Dedifferentiated amniotic fluid mesenchymal stem cell (primary cell): ENCODE results near the gene AICDA.
A peak's percentile ranks its signal among the peaks of the same experiment; 100 is the strongest.
"Not testable (repeated sequence)": the region's sequence is repeated elsewhere in the genome, so short reads cannot be mapped to it uniquely, and the experiment has no call there.

Experiments
- DNase-seq: peaks from one replicate; pipeline ENCODE4 v3.0.0-alpha.2; 2016; ENCODE audit errors: extremely low spot score

AICDA gene

DNA sequence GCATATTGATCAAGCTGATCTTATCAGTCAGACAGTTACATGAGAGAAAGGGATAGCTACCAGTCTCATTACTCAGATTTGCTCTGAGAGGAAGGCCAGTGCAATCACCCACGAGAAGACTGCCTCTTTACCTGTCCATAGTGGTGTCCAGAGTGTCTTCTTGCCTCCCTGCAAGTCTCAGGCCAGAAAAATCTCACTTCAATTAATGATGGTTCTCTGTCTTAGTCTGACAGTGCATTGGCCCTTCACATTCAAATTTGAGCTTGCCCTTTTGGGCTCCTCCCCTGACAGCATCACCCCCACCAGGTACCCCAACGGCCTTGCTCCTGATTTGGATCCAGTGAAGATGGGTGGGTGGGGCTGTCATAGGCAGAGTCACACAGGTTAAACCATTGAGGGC lies at the start of gene AICDA:
AICDA (minus strand) TSS at position 231 of the 400 bp plus-strand sequence; CDS start at position 139, 92 bp downstream.
- no peak for DNase-seq

GRCh38 chr12:8661751-8662150 lies 49.1 kb upstream of the AICDA start:
- no peak for DNase-seq

GRCh38 chr12:8661016-8661415 lies 48.4 kb upstream of the AICDA start:
- no peak for DNase-seq

DNA sequence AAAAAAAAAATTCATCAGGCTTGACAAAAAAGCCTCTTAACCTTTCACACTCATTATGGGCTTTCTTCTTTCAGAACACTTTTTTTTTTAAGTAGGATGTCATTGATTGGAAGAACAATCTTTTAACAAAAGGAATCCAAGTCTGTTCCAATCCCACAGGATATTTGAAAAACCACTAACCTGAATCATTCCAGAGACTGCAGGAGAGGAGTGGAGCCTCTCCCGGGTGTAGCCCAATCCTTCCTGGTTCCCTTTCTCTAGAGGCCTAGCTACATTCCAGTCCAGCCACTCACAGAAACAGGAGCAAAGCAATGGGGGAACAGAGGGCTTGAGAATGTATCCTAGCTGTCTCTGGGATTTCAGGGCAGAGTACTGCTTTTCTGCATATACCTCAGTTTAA lies 45.7 kb upstream of the AICDA start:
- DNase-seq, result peak; percentile 59

- no peak for DNase-seq
Observed at GRCh38 chr12:8655421-8655820, 42.8 kb upstream of the AICDA start.

GRCh38 chr12:8648576-8649205 lies 36.0 kb upstream of the AICDA start:
- no peak for DNase-seq

DNA sequence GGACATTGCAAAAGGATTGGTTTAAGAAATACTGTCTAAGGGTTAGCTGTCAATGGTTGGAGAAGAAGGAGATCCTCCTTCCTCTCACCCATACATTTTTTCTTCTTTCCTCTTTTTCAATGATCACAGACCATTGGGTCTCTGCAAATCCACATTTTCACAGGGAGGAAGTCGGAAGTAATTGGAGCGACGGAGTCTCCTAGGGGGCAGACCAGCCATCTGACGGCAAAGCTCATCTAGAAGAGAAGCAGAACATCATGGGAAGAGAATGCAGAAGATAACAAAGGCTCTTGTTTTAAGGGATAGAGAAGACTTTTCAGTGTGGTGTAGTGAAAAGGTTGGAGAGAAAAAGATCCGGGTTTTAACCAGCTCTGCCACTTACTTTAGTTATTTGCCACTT lies 35.3 kb upstream of the AICDA start:
- no peak for DNase-seq

- DNase-seq, result no peak
Observed at GRCh38 chr12:8644345-8645248, 31.9 kb upstream of the AICDA start.

GRCh38 chr12:8642775-8643174 lies 30.1 kb upstream of the AICDA start:
- DNase-seq, result no peak

DNA sequence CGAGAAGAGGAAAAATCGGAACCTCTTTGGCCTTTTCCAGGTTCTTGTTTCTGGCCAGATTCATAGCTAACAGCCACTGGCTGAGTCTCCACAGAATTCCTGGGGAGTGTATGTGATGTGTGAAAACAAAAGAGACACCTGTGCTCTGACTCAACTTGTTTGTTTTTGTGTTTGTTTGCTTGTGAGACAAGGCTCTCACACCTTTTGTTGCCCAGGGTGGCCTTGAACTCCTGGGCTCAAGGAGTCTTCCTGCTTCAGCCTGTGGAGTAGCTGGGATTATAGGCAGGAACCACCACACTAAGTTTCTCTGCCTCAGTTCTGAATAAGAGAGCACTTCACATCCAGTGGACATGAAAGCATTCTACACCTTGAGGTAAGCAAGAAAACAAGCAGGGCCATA lies 27.3 kb upstream of the AICDA start:
- no peak for DNase-seq

DNA sequence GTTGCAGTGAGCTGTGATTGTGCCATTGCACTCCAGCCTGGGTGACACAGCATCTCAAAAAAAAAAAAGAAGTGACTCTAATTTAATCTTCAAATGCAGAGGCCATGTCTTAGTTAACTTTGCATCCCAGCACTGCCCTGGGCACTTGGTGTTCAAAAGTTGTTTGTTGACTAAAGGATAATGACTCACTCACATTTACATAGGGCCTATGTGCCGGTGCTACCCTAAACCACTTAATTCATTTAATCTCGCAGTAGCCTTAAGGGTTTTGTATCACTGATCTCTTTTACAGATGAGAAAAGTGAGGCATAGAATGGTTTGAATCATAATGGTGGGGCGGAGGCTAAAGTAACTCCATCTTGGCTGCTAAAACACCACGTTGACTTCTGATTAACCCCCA lies 26.3 kb upstream of the AICDA start:
- no peak for DNase-seq

GRCh38 chr12:8637666-8638065 lies 25.0 kb upstream of the AICDA start:
- DNase-seq, result no peak

- DNase-seq, result no peak
Observed at GRCh38 chr12:8637244-8637643, 24.6 kb upstream of the AICDA start.

- DNase-seq, result no peak
Observed at GRCh38 chr12:8636581-8636980, 23.9 kb upstream of the AICDA start.

DNA sequence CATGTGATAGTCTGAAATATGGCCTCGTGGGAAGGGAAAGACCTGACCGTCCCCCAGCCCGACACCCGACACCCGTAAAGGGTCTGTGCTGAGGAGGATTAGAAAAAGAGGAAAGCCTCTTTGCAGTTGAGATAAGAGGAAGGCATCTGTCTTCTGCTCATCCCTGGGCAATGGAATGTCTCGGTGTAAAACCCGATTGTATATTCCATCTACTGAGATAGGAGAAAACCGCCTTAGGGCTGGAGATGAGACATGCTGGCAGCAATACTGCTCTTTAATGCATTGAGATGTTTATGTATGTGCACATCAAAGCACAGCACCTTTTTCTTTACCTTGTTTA lies 23.3 kb upstream of the AICDA start:
- DNase-seq, result not testable (repeated sequence)

GRCh38 chr12:8635342-8636006 lies 22.8 kb upstream of the AICDA start:
- not testable (repeated sequence) for DNase-seq

DNA sequence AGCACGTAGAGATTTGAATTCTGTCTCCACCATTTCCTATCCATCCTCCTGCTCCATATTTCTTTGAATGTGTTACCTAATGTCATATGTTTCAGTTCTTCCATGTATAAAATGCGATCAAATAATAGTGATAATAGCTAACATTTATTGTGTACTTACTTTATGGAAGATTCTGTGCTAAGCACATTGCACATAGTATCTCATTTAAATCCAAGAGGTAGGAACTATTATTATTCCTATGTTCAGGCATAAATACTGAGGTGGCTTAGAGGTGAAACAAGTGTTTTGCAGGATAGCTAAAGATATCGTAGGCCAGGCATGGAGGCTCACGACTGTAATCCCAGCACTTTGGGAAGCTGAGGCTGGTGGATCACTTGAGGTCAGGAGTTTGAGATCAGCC lies 17.5 kb upstream of the AICDA start:
- no peak for DNase-seq

DNA sequence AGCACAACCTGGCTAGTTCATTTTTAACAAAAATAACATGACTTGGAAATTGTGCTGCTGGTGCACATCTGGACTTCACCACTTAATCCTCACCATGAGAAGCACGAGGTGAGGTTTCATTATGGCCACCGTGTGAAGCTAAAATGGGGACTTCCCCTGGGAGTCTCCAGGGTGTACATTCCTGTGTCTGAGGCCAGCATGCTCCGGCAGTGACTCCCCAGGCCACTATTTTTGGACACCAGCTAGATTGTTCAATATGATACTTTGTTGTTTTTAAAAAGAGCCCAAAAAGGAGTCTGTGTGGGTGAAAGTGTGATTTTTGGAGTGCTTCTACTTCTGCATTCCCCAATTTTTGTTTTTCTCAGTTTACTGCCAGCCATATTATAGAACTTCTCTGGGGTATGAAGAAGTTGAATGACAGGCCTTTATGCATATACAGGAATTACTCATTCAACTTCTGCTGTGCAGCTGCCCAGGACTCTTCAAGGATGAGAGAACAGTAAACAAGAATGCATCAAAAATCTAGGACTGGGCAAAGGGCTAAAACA lies 16.9 kb upstream of the AICDA start:
- DNase-seq, result no peak

- DNase-seq, result no peak
Observed at GRCh38 chr12:8628731-8629130, 16.1 kb upstream of the AICDA start.

- DNase-seq, result not testable (repeated sequence)
Observed at GRCh38 chr12:8624750-8625149, 12.1 kb upstream of the AICDA start.

GRCh38 chr12:8622646-8623045 lies 10.0 kb upstream of the AICDA start:
- DNase-seq, result no peak

DNA sequence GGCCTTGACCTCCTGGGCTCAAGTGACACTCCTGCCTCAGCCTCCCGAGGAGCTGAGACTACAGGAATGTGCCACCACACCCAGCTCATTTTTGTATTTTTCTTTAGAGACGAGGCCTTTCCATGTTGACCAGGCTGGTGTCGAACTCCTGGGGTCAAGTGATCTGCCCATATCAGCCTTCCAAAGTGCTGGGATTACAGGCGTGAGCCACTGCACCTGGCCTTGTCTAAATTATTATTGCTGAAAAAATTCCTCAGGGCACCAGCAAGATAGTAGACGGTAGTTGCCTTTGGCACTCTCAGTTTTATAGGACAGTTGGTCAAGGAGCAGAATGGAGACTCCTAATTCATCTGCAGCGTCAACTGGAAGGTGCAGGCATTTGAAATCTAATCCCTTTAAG lies 2.5 kb upstream of the AICDA start:
- no peak for DNase-seq

- not testable (repeated sequence) for DNase-seq
Observed at GRCh38 chr12:8613881-8614280, 1.2 kb upstream of the AICDA start.
